Memory B cell (primary cell): ENCODE results near the gene USP6NL.

Experiments used
- ATAC-seq: fragments of 150-1000 bp; cut with Tn5 transposase; 2 replicates; pipeline ENCODE4 v1.10.0; 2021; ENCODE audit warnings: low read depth, mild to moderate bottlenecking, moderate library complexity
- DNase-seq, 2 donors: peaks; one replicate each; pipeline ENCODE4 v3.0.0; 2022; ENCODE audit warnings: low spot score in 2 of 2
- H3K27ac Mint-ChIP-seq: one replicate; pipeline ENCODE4 v1.8.0; 2022; ENCODE audit warnings: mild to moderate bottlenecking, moderate library complexity, mixed read lengths
- H3K27me3 Mint-ChIP-seq: one replicate; pipeline ENCODE4 v1.8.0; 2022; ENCODE audit warnings: mixed read lengths
- H3K36me3 Mint-ChIP-seq: one replicate; pipeline ENCODE4 v1.8.0; 2022; ENCODE audit warnings: mild to moderate bottlenecking, mixed read lengths
- H3K4me1 Mint-ChIP-seq: one replicate; pipeline ENCODE4 v1.8.0; 2022; ENCODE audit warnings: mixed read lengths
- H3K4me3 Mint-ChIP-seq: one replicate; pipeline ENCODE4 v1.8.0; 2022; ENCODE audit warnings: mild to moderate bottlenecking, moderate library complexity, mixed read lengths
- H3K9me3 Mint-ChIP-seq: one replicate; pipeline ENCODE4 v1.8.0; 2022; ENCODE audit warnings: mixed read lengths

Gene USP6NL

GRCh38 chr10:11609052-11609451 lies 2.4 kb downstream of the USP6NL start:
- H3K4me1 Mint-ChIP-seq = peaks cover 48% of the 10 kb centered on the region
- H3K27me3 Mint-ChIP-seq = no peaks in the 10 kb centered on the region
- H3K27ac Mint-ChIP-seq = peak overlapping the region; percentile 89

GRCh38 chr10:11608159-11609013 lies 3.1 kb downstream of the USP6NL start:
- Mint-ChIP-seq H3K36me3 (peaks cover 4% of the 10 kb centered on the region), H3K27ac (peak overlapping the region; percentile 89), H3K4me1 (peaks cover 53% of the 10 kb centered on the region), H3K4me3 (peak overlapping the region; percentile 92), H3K27me3 (no peaks in the 10 kb centered on the region), H3K9me3 (no peaks in the 10 kb centered on the region)
- no peak for DNase-seq
- ATAC-seq = no peak

More at GRCh38 chr10:11609052-11609451, 2.4 kb downstream of the USP6NL start:
- DNase-seq (no peak), ATAC-seq (no peak)
- Mint-ChIP-seq H3K36me3 (peaks cover 4% of the 10 kb centered on the region), H3K4me3 (peak overlapping the region; percentile 92), H3K9me3 (no peaks in the 10 kb centered on the region)

GRCh38 chr10:11605807-11606408 lies 5.5 kb downstream of the USP6NL start:
- Mint-ChIP-seq H3K4me3 (peak overlapping the region; percentile 75), H3K27ac (peak overlapping the region; percentile 89), H3K36me3 (peaks cover 4% of the 10 kb centered on the region), H3K27me3 (no peaks in the 10 kb centered on the region), H3K4me1 (peaks cover 61% of the 10 kb centered on the region), H3K9me3 (no peaks in the 10 kb centered on the region)
- DNase-seq (no peak), ATAC-seq (no peak)

GRCh38 chr10:11604865-11605650 lies 6.4 kb downstream of the USP6NL start:
- DNase-seq (no peak), ATAC-seq (peak; percentile 70)
- H3K27me3 Mint-ChIP-seq = no peaks in the 10 kb centered on the region
- peaks cover 64% of the 10 kb centered on the region for H3K4me1 Mint-ChIP-seq
- H3K27ac Mint-ChIP-seq = peak overlapping the region; percentile 89
- peaks cover 4% of the 10 kb centered on the region for H3K36me3 Mint-ChIP-seq
- no peaks in the 10 kb centered on the region for H3K9me3 Mint-ChIP-seq
- H3K4me3 Mint-ChIP-seq = peak overlapping the region; percentile 75

GRCh38 chr10:11603741-11604140 lies 7.7 kb downstream of the USP6NL start:
- no peak for DNase-seq
- Mint-ChIP-seq H3K27me3 (no peaks in the 10 kb centered on the region), H3K9me3 (no peaks in the 10 kb centered on the region), H3K36me3 (peaks cover 4% of the 10 kb centered on the region), H3K27ac (peak overlapping the region; percentile 89), H3K4me1 (peaks cover 61% of the 10 kb centered on the region), H3K4me3 (peak overlapping the region; percentile 6)
- no peak for ATAC-seq

- Mint-ChIP-seq H3K27me3 (no peaks in the 10 kb centered on the region), H3K27ac (peak overlapping the region; percentile 89), H3K4me3 (peak overlapping the region; percentile 74), H3K4me1 (peaks cover 57% of the 10 kb centered on the region), H3K36me3 (peaks cover 4% of the 10 kb centered on the region), H3K9me3 (no peaks in the 10 kb centered on the region)
- ATAC-seq (peak; percentile 50), DNase-seq (no peak)
Observed at GRCh38 chr10:11602919-11603523, 8.4 kb downstream of the USP6NL start.

- peak overlapping the region; percentile 74 for H3K4me3 Mint-ChIP-seq
- H3K27ac Mint-ChIP-seq = peak overlapping the region; percentile 89
- peaks cover 6% of the 10 kb centered on the region for H3K36me3 Mint-ChIP-seq
- DNase-seq = no peak
- ATAC-seq = peak; percentile 18
- H3K9me3 Mint-ChIP-seq = no peaks in the 10 kb centered on the region
- H3K27me3 Mint-ChIP-seq = no peaks in the 10 kb centered on the region
- peaks cover 60% of the 10 kb centered on the region for H3K4me1 Mint-ChIP-seq
Observed at GRCh38 chr10:11602358-11602757, 9.1 kb downstream of the USP6NL start.

GRCh38 chr10:11601670-11602069 lies 9.8 kb downstream of the USP6NL start:
- Mint-ChIP-seq H3K36me3 (peaks cover 8% of the 10 kb centered on the region), H3K4me1 (peaks cover 54% of the 10 kb centered on the region), H3K4me3 (peak overlapping the region; percentile 41), H3K27me3 (no peaks in the 10 kb centered on the region), H3K9me3 (no peaks in the 10 kb centered on the region), H3K27ac (peak overlapping the region; percentile 89)
- no peak for DNase-seq
- ATAC-seq = no peak

- H3K27me3 Mint-ChIP-seq = no peaks in the 10 kb centered on the region
- DNase-seq = no peak
Observed at GRCh38 chr10:11600280-11600679, 11.2 kb downstream of the USP6NL start.

GRCh38 chr10:11598712-11599397 lies 12.6 kb downstream of the USP6NL start:
- Mint-ChIP-seq H3K36me3 (peaks cover 12% of the 10 kb centered on the region), H3K9me3 (no peaks in the 10 kb centered on the region), H3K4me3 (peak overlapping the region; percentile 46), H3K4me1 (peaks cover 53% of the 10 kb centered on the region), H3K27ac (peak overlapping the region; percentile 76), H3K27me3 (no peaks in the 10 kb centered on the region)
- DNase-seq = no peak
- ATAC-seq = peak; percentile 55

More at GRCh38 chr10:11600280-11600679, 11.2 kb downstream of the USP6NL start:
- Mint-ChIP-seq H3K4me1 (peaks cover 48% of the 10 kb centered on the region), H3K36me3 (peaks cover 6% of the 10 kb centered on the region), H3K4me3 (peak overlapping the region; percentile 70), H3K9me3 (no peaks in the 10 kb centered on the region), H3K27ac (peak overlapping the region; percentile 89)
- no peak for ATAC-seq

- H3K36me3 Mint-ChIP-seq = peaks cover 12% of the 10 kb centered on the region
- ATAC-seq (no peak), DNase-seq (no peak)
- H3K27me3 Mint-ChIP-seq = no peaks in the 10 kb centered on the region
- H3K4me1 Mint-ChIP-seq = peaks cover 45% of the 10 kb centered on the region
- peak overlapping the region; percentile 76 for H3K27ac Mint-ChIP-seq
- no peaks in the 10 kb centered on the region for H3K9me3 Mint-ChIP-seq
- no peak overlapping the region for H3K4me3 Mint-ChIP-seq
Observed at GRCh38 chr10:11597470-11597869, 14.0 kb downstream of the USP6NL start.

GRCh38 chr10:11595395-11595692 lies 16.1 kb downstream of the USP6NL start:
- Mint-ChIP-seq H3K27me3 (no peaks in the 10 kb centered on the region), H3K4me1 (peaks cover 35% of the 10 kb centered on the region), H3K4me3 (peak overlapping the region; percentile 63), H3K9me3 (no peaks in the 10 kb centered on the region), H3K27ac (peak overlapping the region; percentile 82), H3K36me3 (peaks cover 12% of the 10 kb centered on the region)
- DNase-seq = no peak
- no peak for ATAC-seq
